A549 (cell line): ENCODE measurements around the gene SGCD.
"Not testable (repeated sequence)": the region's sequence is repeated elsewhere in the genome, so short reads cannot be mapped to it uniquely, and the experiment has no call there.

Experiments used
- BHLHE40 ChIP-seq: IDR thresholded peaks from 2 replicates; pipeline ENCODE4 v1.6.1; 2012; ENCODE audit warnings: low read depth, low read length, inconsistent platforms
- JUNB ChIP-seq: fragments of >200 bp; sonication (Bioruptor Twin); formaldehyde crosslinking; IDR thresholded peaks from 2 replicates; pipeline ENCODE4 v1.6.1; 2016
- MAZ ChIP-seq: fragments of 150-350 bp; IDR thresholded peaks from 2 replicates; pipeline ENCODE4 v1.6.1; 2014; ENCODE audit warnings: antibody characterized with exemption, low read depth, low read length, borderline replicate concordance
- NPAS2 ChIP-seq: fragments of 250-450 bp; sonication (Bioruptor Pico); IDR thresholded peaks from 2 replicates; pipeline ENCODE4 v1.8.0; 2022; ENCODE audit warnings: mild to moderate bottlenecking, moderate library complexity, borderline replicate concordance
- NR3C1 ChIP-seq: fragments of >200 bp; sonication (Bioruptor Twin); formaldehyde crosslinking; IDR thresholded peaks from 3 replicates; pipeline ENCODE4 v1.6.1; 2017
- POLR2A ChIP-seq: IDR thresholded peaks from 2 replicates; pipeline ENCODE4 v1.6.1; 2012; ENCODE audit warnings: mild to moderate bottlenecking, low read length
- RFX5 ChIP-seq: fragments of 450-650 bp; IDR thresholded peaks from 2 replicates; pipeline ENCODE4 v1.7.1; 2014; ENCODE audit warnings: antibody characterized with exemption, mild to moderate bottlenecking, moderate library complexity
- TF ChIP-seq, protein P1 (sequence below): fragments of >200 bp; sonication (Bioruptor Twin); formaldehyde crosslinking; IDR thresholded peaks from 3 replicates; pipeline ENCODE4 v1.5.1; 2016

DNA sequence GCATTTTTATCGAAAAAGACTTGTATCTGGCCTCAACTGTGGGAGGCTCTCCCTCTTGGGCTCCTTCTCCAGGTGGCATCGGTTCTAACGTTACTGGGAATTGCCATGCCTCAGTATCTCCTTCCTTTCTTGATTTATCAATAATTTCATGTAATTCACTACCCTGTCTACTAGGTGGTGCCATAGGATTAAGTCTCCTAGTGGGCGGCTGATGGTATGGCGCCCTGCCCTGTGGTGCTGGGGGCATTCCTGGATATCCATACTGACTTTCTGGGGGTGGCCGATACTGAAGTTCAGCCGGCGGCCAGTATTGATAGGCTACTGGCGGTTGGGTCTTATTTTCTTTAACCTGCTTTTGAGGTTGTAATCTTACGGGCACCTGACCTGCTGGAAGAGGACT lies 337.9 kb downstream of the SGCD start:
- TF ChIP-seq BHLHE40; NPAS2 (CRISPR knock-in tag); POLR2A; NR3C1; MAZ; JUNB; RFX5: not testable (repeated sequence)
- TF ChIP-seq, protein P1, sequence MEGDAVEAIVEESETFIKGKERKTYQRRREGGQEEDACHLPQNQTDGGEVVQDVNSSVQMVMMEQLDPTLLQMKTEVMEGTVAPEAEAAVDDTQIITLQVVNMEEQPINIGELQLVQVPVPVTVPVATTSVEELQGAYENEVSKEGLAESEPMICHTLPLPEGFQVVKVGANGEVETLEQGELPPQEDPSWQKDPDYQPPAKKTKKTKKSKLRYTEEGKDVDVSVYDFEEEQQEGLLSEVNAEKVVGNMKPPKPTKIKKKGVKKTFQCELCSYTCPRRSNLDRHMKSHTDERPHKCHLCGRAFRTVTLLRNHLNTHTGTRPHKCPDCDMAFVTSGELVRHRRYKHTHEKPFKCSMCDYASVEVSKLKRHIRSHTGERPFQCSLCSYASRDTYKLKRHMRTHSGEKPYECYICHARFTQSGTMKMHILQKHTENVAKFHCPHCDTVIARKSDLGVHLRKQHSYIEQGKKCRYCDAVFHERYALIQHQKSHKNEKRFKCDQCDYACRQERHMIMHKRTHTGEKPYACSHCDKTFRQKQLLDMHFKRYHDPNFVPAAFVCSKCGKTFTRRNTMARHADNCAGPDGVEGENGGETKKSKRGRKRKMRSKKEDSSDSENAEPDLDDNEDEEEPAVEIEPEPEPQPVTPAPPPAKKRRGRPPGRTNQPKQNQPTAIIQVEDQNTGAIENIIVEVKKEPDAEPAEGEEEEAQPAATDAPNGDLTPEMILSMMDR, result not testable (repeated sequence)
